Regular cardiac myocyte (primary cell): ENCODE results near the gene DNASE1L1. TPM values are rescaled to one million over a fixed set of nuclear protein-coding genes. Genes with fewer than 3 reads are reported as not detected.

Experiments
- total RNA-seq: library from RNA; depleted of rRNA; stranded (reverse); fragments of >200 nt; gene quantifications from 2 replicates; pipeline ENCODE4 v1.2.3, GENCODE V29; 2014

DNASE1L1 gene
- total RNA-seq = 62.6 and 66.7 TPM in 2 replicates

GRCh38 chrX:154409222-154409871, at the start of gene DNASE1L1:
DNASE1L1 (minus strand) TSS chrX:154409254; CDS start chrX:154405568, 3,686 bp downstream.

GRCh38 chrX:154458116-154458953, 49.3 kb upstream of the DNASE1L1 start, which contains the start of gene PLXNA3:
PLXNA3 (plus strand) TSS chrX:154458281; CDS start chrX:154460184, 1,903 bp downstream.

GRCh38 chrX:154443992-154444754, 35.1 kb upstream of the DNASE1L1 start, which contains the start of gene FAM50A:
FAM50A (plus strand) TSS chrX:154444141; CDS start chrX:154444236, 95 bp downstream.

GRCh38 chrX:154436983-154437752, 28.1 kb upstream of the DNASE1L1 start, which contains the start of gene GDI1:
GDI1 (plus strand) TSS chrX:154437154; CDS start chrX:154437255, 101 bp downstream.

GRCh38 chrX:154428176-154429171, 19.4 kb upstream of the DNASE1L1 start, which contains the start of gene ATP6AP1:
ATP6AP1 (plus strand) TSS chrX:154428677; CDS start chrX:154428693, 16 bp downstream.

GRCh38 chrX:154397888-154398667, 11.0 kb downstream of the DNASE1L1 start, which contains the start of gene RPL10:
RPL10 (plus strand) TSS chrX:154398377; CDS start chrX:154398520, 143 bp downstream.

GRCh38 chrX:154378799-154379568, 30.1 kb downstream of the DNASE1L1 start, which contains the start of gene EMD:
EMD (plus strand) TSS chrX:154379295; CDS start chrX:154379485, 190 bp downstream.

GRCh38 chrX:154374313-154375155, 34.5 kb downstream of the DNASE1L1 start, which contains the start of gene FLNA:
FLNA (minus strand) TSS chrX:154374634; CDS start chrX:154371245, 3,389 bp downstream.

Other genes with a start within 250 kb of the DNASE1L1 start
- gene OPN1MW, start 226.7 kb downstream of the DNASE1L1 start, total RNA-seq = not detected in 2 replicates
- gene OPN1MW2, start 189.5 kb downstream of the DNASE1L1 start, total RNA-seq = not detected in 2 replicates
- gene OPN1MW3, start 151.7 kb downstream of the DNASE1L1 start, total RNA-seq = not detected in 2 replicates
- under 0.01 TPM in 1 of 2 replicates, not detected in the other for gene TEX28, start 114.1 kb downstream of the DNASE1L1 start, total RNA-seq
- not detected in 2 replicates for gene TKTL1, start 113.5 kb downstream of the DNASE1L1 start, total RNA-seq
- gene FLNA, start 34.6 kb downstream of the DNASE1L1 start, total RNA-seq = 2,015 and 2,065 TPM in 2 replicates
- 14.7 and 18.0 TPM in 2 replicates for gene EMD, start 30.0 kb downstream of the DNASE1L1 start, total RNA-seq
- gene RPL10, start 10.9 kb downstream of the DNASE1L1 start, total RNA-seq = 2,943 and 5,659 TPM in 2 replicates
- gene TAFAZZIN, start 2.3 kb upstream of the DNASE1L1 start, total RNA-seq = 10.4 and 13.8 TPM in 2 replicates
- 45.4 and 59.8 TPM in 2 replicates for gene ATP6AP1, start 19.4 kb upstream of the DNASE1L1 start, total RNA-seq
- 114 and 157 TPM in 2 replicates for gene GDI1, start 27.9 kb upstream of the DNASE1L1 start, total RNA-seq
- 71.0 and 92.2 TPM in 2 replicates for gene FAM50A, start 34.9 kb upstream of the DNASE1L1 start, total RNA-seq
- 16.3 and 23.8 TPM in 2 replicates for gene PLXNA3, start 49.0 kb upstream of the DNASE1L1 start, total RNA-seq
- 22.4 and 39.2 TPM in 2 replicates for gene LAGE3, start 70.0 kb upstream of the DNASE1L1 start, total RNA-seq
- gene UBL4A, start 77.4 kb upstream of the DNASE1L1 start, total RNA-seq = 42.4 and 51.3 TPM in 2 replicates
- gene SLC10A3, start 81.4 kb upstream of the DNASE1L1 start, total RNA-seq = 20.3 and 26.8 TPM in 2 replicates
- 31.6 and 35.5 TPM in 2 replicates for gene FAM3A, start 107.0 kb upstream of the DNASE1L1 start, total RNA-seq
- gene G6PD, start 137.6 kb upstream of the DNASE1L1 start, total RNA-seq = 29.0 and 62.9 TPM in 2 replicates
- 11.6 and 15.3 TPM in 2 replicates for gene IKBKG, start 138.4 kb upstream of the DNASE1L1 start, total RNA-seq
- not detected in 2 replicates for gene CTAG1A, start 175.9 kb upstream of the DNASE1L1 start, total RNA-seq
- not detected in 2 replicates for gene CTAG1B, start 210.0 kb upstream of the DNASE1L1 start, total RNA-seq
- gene CTAG2, start 244.3 kb upstream of the DNASE1L1 start, total RNA-seq = not detected in 2 replicates